GM04503 (cell line): ENCODE data around the gene CPZ.

ENCODE experiments used
- DNase-seq: peaks from one replicate; pipeline ENCODE4 v3.0.0-alpha.2; 2012; ENCODE audit warnings: low read depth

CPZ gene

GRCh38 chr4:8592366-8593263 is at the start of gene CPZ:
TSS of gene CPZ (plus strand) at chr4:8592765. CDS start at chr4:8592834, 69 bp downstream.
- no peak for DNase-seq

GRCh38 chr4:8542776-8543525 is 49.6 kb upstream of the CPZ start:
- DNase-seq: peak; percentile 53

DNA sequence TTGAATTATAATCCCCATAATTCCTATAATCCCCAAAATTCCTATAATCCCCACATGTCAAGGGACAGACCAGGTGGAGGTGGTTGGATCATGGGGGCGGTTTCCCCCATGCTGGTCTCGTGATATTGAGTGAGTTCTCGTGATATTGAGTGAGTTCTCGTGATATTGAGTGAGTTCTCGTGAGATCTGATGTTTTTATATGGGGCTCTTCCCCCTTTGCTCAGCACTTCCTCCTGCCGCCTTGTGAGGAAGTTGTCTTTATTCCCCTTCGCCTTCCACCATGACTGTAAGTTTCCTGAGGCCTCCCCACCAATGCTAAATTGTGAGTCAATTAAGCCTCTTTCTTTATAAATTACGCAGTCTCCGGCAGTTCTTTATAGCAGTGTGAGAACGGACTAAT is 48.9 kb upstream of the CPZ start:
- DNase-seq: no peak

DNA sequence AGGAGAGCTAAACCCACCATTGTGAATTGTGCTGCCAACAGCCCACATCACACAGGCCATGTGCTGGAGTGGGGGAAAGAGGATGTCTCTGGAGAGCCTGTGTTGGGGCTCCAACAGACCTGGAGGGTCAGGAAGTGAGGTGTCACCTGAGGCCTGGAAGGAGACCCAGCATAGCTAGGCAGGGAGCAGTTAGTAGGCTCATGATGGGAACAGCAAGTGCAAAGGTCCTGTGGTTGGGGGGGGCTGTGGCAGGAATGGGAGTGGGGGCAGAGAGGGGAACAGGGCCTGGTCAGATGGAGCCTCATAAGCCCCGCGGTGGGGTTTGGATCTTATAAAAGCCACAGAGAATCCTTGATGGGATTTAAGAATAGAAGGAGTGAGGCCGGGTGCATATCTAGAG is 48.3 kb upstream of the CPZ start:
- no peak for DNase-seq

GRCh38 chr4:8544741-8545438 is 47.7 kb upstream of the CPZ start:
- DNase-seq: no peak

GRCh38 chr4:8545439-8545765 is 47.2 kb upstream of the CPZ start:
- no peak for DNase-seq

DNA sequence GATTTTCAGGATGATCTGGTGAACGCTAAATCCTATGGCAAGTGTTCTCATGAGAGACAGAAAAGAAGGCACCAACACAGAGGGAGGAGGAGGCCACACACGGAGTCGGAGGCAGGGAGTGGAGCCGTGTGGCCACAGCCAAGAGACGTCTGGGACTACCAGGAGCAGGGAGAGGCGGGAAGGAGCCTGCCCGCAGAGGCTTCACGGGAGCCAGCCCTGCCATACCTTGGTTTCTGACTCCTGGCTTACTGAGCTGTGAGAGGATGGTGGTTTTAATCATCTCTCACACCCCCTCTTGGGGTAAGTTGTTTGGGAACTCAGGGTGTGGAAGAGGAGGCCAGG is 45.8 kb upstream of the CPZ start:
- DNase-seq: no peak

DNA sequence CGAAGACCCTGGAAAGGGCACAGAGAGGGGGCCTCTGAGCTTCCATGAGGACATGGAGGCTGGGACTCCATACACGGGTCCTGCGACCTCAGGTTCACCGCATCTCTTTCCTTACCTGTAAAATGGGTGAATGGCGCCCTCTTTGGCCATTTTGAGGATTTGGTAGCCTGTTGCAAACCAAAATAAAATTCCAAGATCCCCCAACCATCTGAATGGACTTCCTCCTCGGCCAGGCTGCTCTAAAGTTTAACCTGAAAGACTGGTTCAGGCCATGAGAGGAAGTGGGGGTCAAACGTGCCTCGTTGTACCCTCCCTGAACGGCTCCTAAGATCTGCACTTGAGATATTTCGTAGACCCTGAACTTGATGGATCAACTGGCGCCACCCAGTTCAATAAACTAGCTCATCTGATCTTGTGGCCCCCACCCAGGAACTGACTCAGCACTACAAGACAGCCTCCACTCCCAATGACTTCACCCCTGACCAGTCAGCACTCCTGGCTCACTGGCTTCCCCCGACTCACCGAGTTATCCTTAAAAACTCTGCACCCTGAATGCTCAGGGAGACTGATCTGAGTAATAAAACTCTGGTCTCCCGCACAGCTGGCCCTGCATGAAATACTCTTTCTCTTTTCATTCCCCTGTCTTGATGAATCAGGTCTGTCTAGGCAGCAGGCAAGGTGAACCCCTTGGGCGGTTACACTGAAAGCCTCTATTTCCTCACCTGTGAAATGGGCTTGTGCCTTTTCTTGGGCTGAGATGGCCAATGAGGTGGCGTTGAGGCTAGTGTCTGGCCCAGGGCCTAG is 45.3 kb upstream of the CPZ start:
- DNase-seq: no peak

GRCh38 chr4:8547912-8548730 is 44.4 kb upstream of the CPZ start:
- no peak for DNase-seq

DNA sequence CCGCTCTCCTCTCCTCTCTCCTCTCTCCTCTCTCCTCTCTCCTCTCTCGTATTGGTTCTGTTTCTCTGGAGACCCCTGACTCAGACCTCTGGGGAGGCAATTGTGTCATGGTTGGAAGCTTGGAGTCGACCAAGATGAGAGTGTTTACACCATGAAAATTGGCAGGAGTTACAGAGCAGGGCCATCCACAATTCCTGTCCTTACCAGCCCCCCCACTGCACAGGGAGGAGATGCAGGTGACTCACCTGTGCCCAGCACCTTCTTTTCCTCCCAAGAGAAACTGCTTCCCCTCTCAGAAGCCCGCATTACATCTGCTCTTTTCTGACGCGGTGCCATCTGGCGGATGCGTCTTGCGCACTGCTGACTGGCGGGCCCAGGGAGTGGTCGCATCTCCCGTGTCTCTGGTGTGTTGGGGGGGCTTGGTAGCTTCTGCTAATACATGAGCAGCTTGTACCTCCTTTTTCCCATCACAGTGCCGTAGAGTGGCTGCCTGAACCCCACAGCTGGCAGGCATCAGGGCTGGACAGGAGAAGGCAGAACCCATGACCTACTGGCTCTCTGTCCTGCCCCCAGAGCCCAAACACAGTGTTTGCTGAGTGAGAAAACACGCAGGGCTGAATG is 43.7 kb upstream of the CPZ start:
- no peak for DNase-seq

GRCh38 chr4:8549352-8549931 is 43.1 kb upstream of the CPZ start:
- no peak for DNase-seq

- DNase-seq: no peak
Observed at GRCh38 chr4:8550691-8551090, 41.9 kb upstream of the CPZ start.

GRCh38 chr4:8552024-8552423 is 40.5 kb upstream of the CPZ start:
- DNase-seq: no peak

- DNase-seq: no peak
Observed at GRCh38 chr4:8552581-8553205, 39.9 kb upstream of the CPZ start.

DNA sequence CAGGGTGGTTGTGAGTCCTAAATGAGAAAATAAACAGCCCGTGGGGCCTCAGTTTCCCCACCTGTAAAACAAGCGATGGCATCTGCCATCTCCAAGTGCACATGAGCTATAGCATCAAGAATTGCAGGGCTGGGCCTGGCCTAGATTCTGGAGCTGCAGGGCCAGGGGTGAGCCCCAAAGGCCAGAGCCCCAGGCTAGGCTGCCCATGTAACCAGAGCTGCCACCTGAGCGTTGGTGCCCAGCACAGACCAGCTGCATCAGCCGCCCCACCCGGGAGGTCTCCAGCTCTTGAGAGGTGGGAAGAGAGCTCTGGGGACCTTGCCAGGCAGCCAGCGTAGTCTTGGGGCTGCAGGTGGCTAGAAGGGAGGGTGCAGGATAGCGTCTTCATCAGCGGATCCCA is 39.3 kb upstream of the CPZ start:
- DNase-seq: no peak

DNA sequence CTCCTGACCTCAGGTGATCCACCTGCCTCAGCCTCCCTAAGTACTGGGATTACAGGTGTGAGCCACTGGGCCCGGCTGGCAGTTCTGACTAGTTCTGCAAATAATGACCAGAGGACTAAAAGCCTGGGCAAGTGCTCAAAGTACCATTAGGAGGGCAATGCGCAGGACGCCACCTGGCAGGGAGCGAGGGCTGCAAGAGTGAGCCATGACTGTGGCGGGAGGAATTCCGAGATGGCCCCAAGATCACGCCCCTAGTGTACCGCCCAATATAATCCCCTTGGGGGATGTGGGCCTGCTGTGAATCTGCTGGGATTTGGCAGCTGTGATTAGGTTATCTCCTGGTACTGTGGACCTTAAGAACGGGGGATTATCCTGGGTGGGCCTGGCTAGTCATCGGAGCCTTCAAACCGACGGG is 38.6 kb upstream of the CPZ start:
- DNase-seq: no peak

DNA sequence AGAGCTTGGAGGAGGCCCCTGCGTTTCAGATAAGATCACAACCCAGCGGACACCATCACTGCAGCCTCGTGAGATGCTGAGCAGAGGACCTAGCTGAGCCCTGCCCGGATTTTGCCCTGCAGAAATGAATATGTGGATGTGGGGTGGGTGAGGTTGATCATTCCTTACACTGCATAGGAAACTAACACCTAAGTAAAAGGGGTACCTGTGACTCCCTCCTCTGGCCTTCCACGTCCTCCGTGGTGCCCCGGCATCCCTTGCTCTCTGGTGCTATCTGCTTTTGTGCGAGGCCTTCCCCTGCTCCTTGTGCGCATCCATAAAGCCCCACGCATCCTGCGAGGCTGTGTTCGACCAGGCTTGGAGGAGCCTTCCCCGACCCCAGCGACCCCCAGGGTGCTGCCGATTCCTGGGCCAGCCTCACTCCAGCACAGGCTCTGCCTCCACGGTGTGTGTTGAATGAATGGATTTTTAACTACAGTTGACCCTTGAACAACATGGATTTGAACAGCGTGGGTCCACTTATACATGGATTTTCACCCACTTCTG is 37.9 kb upstream of the CPZ start:
- DNase-seq: no peak

DNA sequence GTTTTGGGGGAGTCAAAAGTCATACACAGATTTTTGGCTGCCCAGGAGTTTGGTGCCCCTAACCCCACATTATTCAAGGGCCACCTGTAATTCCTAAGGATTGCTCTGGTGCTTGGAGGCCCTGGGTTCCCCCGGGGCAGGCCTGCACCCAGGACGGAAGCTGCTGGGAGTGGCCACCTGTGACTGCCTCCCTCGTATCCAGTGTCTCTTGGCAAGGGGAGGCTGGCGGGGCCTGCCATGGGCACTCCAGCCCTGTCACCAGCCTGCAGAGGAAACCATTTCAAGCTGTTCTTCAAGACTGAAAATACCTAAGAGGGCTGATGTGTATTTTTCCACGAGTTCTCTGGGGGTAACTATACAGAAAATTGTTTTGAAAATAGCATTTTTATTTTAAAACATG is 36.8 kb upstream of the CPZ start:
- no peak for DNase-seq

- DNase-seq: no peak
Observed at GRCh38 chr4:8556341-8557150, 36.0 kb upstream of the CPZ start.
